Medulla oblongata (tissue), 1 donor: ENCODE measurements around the gene RABL6.

Source experiments
- DNase-seq: peaks from one replicate; pipeline ENCODE4 v3.0.0-alpha.2; 2015; ENCODE audit errors: extremely low spot score

The RABL6 gene

DNA sequence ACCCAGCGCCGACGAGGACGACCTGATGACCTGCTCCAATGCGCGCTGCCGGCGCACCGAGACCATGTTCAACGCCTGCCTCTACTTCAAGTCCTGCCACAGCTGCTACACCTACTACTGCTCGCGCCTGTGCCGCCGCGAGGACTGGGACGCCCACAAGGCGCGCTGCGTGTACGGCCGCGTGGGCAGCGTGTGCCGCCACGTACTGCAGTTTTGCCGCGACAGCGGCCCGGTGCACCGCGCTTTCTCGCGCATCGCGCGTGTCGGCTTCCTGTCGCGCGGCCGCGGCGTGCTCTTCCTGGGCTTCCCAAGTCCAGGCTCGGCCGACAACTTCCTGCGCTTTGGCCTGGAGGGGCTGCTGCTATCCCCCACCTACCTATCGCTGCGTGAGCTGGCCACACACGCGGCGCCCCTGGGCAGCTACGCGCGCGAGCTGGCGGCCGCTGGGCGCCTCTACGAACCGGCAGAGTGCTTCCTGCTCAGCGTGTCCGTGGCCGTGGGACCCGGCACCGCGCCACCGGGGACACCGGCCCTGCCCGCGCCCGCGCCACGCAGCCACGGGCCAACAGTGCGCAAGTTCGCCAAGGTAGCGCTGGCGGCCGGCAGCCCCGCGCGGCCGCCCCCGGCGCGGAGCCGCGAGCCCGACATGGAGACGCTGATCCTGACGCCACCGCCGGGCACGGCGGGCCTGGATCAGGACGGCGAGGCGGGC is 38.8 kb downstream of the RABL6 start:
- no peak for DNase-seq

DNA sequence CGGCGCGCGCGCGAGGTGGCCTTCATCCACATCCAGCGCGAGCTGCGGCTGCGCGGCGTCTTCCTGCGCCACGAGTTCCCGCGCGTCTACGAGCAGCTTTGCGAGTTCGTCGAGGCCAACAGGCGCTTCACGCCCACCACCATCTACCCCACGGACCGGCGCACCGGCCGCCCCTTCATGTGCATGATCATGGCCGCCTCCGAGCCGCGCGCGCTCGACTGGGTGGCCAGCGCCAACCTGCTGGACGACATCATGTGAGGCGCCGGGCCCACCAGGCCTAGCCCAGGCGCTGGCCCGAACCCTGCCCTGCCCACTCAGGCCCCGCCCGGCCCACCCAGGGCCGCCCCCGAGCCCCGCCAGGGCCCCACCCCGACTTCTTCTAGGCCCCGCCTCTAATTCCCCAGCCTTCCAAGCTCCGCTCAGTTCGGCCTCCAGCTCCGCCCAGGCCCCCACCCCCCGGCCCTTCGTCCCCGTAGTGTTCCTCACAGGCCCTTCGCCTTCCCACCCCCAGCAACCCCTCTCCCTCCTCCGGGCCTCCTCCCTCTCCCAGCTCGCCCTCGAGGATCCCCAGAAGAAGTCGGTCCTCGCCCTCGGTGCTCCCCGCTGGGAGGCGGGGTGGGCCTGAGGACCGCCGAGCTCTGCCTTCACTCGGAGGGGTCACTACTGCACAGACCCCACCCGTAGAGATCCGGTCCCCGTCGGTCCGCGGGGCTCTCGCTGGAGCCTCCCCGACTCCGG is 39.5 kb downstream of the RABL6 start:
- DNase-seq: no peak

DNA sequence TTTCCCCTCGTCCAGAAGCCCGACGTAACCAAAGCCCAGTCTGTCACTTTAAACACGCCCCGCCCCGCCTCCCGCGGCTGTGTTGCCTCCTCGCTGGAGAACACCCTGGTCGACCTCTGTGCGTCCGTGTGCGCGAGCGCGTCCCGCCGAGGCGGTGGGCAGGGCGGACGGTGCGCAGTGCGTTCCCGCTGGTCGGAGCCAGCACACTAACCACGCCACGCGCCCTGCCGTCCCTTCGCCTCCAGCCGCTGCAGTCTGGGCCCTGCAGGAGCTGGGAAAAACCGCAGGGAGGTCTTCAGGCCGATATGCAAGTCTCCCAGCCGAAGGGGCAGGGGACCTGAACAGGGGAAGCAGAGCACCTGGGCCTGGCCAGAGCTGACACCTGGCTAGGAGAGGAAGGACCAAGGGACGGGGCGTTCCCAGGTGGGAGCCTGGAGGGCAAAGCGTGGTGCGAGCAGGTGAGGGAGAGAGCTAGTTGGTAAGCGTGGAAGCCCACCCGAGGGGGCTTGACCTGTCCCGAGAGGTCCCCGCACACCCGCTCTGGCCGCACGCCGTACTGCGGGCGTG is 40.2 kb downstream of the RABL6 start:
- peak; percentile 11 for DNase-seq

DNA sequence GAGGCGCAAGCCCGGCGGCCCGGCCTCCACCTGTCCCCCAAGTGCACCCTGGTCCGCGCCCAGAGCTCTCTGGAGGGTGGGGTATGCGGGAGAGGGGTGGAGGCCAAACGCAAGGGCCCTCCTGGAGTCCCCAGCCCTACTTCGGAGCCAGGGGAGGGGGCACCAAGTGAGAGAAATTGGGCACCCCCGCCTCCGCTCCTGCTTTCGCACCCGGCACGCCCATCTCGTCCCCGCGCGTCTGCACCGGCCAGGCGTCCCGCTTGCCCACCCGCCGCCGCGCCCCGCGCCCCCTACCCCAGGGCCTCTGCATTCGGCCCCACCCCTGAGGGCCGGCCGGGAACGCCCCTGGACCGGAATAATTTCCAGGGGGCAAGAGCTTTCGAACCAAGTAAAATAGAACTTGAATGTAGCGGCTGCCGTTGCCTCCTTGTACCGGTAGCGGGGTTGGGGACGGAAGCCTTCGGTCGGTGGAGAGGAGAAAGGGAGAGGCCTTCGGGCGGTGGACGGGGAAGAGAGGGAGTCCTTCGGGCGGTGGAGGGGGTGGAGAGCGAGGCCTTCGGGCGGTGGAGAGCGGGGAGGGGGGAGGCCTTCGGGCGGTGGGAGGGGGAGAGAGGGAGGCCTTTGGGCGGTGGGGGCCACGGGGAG is 40.8 kb downstream of the RABL6 start:
- DNase-seq: no peak

- DNase-seq: peak; percentile 99
Measured at GRCh38 chr9:136849038-136849959, 41.6 kb downstream of the RABL6 start, which contains the start of gene PHPT1. TSS of gene PHPT1 (plus strand) at chr9:136849409. CDS start at chr9:136849431, 22 bp downstream.

- no peak for DNase-seq
Measured at GRCh38 chr9:136849960-136850865, 42.5 kb downstream of the RABL6 start.

- DNase-seq: no peak
Measured at GRCh38 chr9:136850866-136851775, 43.4 kb downstream of the RABL6 start.

DNA sequence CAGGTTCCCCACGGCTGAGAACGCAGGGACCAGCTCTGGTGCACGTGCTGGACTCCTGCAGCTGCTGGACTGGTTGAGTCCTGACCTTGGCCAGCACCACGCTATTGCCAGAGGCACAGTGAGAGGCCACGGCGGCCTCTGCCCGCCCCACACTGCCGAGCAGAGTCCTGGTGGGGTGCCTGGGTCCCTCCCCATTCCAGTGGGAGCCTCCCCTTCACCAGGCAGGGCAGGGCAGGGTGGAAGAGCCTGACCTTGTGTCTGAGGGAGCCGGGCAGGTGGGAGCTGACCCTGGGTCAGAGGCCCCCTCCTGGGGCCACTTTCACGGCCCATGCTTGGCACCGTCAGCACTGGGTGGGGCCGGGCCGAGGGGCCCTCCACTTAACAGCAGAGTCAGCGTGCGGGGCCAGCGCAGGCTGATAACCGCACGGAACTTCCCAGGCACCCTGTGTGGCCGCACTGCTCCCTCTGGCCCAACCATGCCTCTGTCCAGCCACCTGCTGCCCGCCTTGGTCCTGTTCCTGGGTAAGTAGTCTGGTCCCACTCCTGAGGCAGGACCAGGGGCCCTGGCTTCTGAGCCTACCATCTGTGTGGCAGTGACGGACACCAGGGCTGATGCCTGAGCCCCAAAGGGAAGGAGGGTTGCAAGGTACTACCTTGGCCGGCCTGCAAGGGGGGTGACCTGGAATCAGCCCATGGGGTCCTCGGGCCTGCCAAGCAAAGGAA is 44.4 kb downstream of the RABL6 start, which contains the start of gene MAMDC4:
Gene MAMDC4 (plus strand): TSS at position 406 of the 723 bp plus-strand sequence. CDS start 71 bp downstream, at position 477.
- DNase-seq: no peak

GRCh38 chr9:136852664-136853595 is 45.2 kb downstream of the RABL6 start:
- DNase-seq: no peak

DNA sequence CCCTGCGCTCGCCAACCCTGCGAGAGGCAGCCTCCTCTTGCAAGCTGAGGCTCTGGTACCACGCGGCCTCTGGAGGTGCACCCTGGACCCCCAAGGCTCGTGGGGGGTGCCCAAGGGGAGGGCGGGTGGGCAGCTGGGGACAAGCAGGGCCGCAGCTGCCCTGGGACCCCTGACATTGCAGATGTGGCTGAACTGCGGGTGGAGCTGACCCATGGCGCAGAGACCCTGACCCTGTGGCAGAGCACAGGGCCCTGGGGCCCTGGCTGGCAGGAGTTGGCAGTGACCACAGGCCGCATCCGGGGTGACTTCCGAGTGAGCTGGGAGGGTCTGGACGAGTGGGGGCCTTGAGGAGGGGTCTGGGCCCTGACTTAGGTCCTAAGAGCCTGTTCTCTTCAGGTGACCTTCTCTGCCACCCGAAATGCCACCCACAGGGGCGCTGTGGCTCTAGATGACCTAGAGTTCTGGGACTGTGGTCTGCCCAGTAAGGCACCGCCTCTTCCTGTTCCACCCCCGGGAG is 45.9 kb downstream of the RABL6 start:
- DNase-seq: no peak

DNA sequence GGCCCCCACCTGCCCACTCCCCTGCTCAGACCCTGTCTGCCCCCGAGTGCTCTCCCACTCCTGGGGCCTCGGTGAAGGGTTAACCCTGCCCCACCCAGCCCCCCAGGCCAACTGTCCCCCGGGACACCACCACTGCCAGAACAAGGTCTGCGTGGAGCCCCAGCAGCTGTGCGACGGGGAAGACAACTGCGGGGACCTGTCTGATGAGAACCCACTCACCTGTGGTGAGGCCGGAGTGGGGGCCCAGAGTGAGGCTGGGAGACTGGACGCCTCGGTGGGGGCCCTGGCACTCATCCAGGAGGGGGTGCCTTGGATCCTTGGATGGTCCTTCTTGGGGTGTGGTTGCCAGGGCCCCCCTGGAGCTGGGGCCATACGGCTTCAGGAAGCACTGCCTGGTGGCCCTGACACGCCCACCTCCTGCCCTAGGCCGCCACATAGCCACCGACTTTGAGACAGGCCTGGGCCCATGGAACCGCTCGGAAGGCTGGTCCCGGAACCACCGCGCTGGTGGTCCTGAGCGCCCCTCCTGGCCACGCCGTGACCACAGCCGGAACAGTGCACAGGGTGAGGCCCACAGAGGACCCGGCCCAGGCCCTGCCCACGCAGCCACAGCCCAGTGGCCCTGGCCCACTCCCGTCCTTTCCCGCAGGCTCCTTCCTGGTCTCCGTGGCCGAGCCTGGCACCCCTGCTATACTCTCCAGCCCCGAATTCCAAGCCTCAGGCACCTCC is 46.5 kb downstream of the RABL6 start:
- no peak for DNase-seq

DNA sequence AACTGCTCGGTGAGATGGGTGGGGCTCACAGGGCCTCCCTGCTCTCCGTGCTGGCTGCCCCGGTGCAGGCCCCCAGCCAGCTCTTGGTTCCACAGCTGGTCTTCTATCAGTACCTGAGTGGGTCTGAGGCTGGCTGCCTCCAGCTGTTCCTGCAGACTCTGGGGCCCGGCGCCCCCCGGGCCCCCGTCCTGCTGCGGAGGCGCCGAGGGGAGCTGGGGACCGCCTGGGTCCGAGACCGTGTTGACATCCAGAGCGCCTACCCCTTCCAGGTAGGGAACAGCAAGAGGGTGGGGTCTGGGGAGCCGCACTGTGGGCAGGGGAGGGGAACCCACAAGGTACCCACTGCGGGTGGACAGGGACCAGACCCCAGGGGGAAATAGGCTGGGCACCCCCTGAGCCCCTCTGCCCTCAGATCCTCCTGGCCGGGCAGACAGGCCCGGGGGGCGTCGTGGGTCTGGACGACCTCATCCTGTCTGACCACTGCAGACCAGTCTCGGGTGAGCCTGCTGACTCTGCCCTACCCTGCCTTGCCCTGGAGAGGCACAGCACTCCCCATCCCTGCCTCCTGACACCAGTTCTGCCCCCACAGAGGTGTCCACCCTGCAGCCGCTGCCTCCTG is 47.2 kb downstream of the RABL6 start:
- DNase-seq: no peak

DNA sequence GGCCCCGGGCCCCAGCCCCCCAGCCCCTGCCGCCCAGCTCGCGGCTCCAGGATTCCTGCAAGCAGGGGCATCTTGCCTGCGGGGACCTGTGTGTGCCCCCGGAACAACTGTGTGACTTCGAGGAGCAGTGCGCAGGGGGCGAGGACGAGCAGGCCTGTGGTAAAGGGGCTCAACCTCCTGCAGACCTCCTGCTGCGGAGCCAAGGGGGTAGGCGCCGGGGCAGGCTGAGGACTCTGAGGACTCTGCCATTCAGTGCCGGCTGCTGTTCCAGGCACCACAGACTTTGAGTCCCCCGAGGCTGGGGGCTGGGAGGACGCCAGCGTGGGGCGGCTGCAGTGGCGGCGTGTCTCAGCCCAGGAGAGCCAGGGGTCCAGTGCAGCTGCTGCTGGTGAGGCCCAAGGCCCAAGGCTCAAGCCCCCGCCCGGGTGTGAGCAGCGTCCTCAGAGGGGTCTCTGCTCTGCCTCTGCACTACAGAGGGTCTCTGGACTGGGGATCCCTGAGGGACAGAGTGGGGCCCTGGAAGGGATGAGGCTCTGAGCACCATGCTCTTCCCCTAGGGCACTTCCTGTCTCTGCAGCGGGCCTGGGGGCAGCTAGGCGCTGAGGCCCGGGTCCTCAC is 47.8 kb downstream of the RABL6 start:
- no peak for DNase-seq

GRCh38 chr9:136856079-136856476 is 48.3 kb downstream of the RABL6 start:
- DNase-seq: no peak

DNA sequence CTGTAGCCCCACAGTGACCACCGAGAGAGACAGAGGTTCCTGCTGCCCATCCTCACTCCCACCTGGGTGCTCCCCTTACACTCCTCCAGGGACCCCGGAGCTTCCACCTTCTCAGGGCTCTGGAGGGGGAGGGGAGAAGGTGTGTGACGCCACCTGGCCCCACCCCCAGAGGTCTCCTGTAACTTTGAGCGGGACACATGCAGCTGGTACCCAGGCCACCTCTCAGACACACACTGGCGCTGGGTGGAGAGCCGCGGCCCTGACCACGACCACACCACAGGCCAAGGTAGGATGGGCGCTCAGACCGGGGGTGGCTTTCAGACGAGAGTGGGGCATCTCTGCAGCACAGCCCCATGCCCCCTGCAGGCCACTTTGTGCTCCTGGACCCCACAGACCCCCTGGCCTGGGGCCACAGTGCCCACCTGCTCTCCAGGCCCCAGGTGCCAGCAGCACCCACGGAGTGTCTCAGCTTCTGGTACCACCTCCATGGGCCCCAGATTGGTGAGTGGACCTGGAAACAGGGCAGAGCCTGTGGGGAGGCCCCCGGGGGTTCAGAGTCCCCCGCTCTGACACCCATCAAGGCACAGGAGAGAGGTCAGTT is 48.9 kb downstream of the RABL6 start:
- DNase-seq: no peak
